Activated CD4-positive, alpha-beta T cell treated with anti-CD3 and anti-CD28 coated beads, Interleukin-2, amount 10 ng/mL, durations not matched to agents 7 days and 5 days (primary cell): ENCODE data around the gene DSP. TPM values are rescaled to one million over a fixed set of nuclear protein-coding genes. Genes with fewer than 3 reads are reported as not detected.

Experiments
- CTCF ChIA-PET: fragments of 350-600 bp; sonication (Branson Sonifier 250); formaldehyde crosslinking; loops from one replicate; lab custom pipeline; 2021; ENCODE audit warnings: antibody characterized with exemption; lab: Charles Lee
- POLR2A ChIA-PET: fragments of 350-600 bp; sonication (Branson Sonifier 250); formaldehyde crosslinking; loops from one replicate; lab custom pipeline; 2021; ENCODE audit warnings: antibody characterized with exemption; lab: Charles Lee
- DNase-seq: peaks from one replicate; pipeline ENCODE4 v3.0.0-alpha.2; 2020
- H3K27ac Mint-ChIP-seq: one replicate; pipeline ENCODE4 v1.8.0; 2021; ENCODE audit warnings: mild to moderate bottlenecking, moderate library complexity, mixed read lengths
- H3K27me3 Mint-ChIP-seq: one replicate; pipeline ENCODE4 v1.8.0; 2021; ENCODE audit warnings: mixed read lengths
- H3K36me3 Mint-ChIP-seq: one replicate; pipeline ENCODE4 v1.8.0; 2021; ENCODE audit warnings: low read depth, mixed read lengths
- H3K4me1 Mint-ChIP-seq: one replicate; pipeline ENCODE4 v1.8.0; 2021; ENCODE audit warnings: mixed read lengths
- H3K4me3 Mint-ChIP-seq: one replicate; pipeline ENCODE4 v1.8.0; 2021; ENCODE audit warnings: mild to moderate bottlenecking, moderate library complexity, mixed read lengths
- H3K9me3 Mint-ChIP-seq: one replicate; pipeline ENCODE4 v1.8.0; 2021; ENCODE audit warnings: mixed read lengths
- total RNA-seq, 2 experiments: library from RNA; stranded (reverse); gene quantifications; one replicate each; pipeline ENCODE4 v1.2.3, GENCODE V29; 2021

DSP gene
- total RNA-seq, 2 experiments from 2014 or later = 0.04 to 0.10 TPM

GRCh38 chr6:7578516-7578915, 37.0 kb downstream of the DSP start:
- DNase-seq = no peak
- Mint-ChIP-seq H3K36me3 (no peaks in the 10 kb centered on the region), H3K4me3 (no peak overlapping the region), H3K27me3 (peaks cover 27% of the 10 kb centered on the region), H3K9me3 (no peaks in the 10 kb centered on the region), H3K27ac (no peak overlapping the region), H3K4me1 (no peaks in the 10 kb centered on the region)
- CTCF ChIA-PET = no interaction called here
- POLR2A ChIA-PET = no interaction called here

GRCh38 chr6:7578931-7579330, 37.5 kb downstream of the DSP start:
- no peaks in the 10 kb centered on the region for H3K36me3 Mint-ChIP-seq
- no peaks in the 10 kb centered on the region for H3K4me1 Mint-ChIP-seq
- H3K4me3 Mint-ChIP-seq = no peak overlapping the region
- POLR2A ChIA-PET = no interaction called here
- CTCF ChIA-PET = no interaction called here
- H3K27me3 Mint-ChIP-seq = peaks cover 25% of the 10 kb centered on the region
- H3K9me3 Mint-ChIP-seq = no peaks in the 10 kb centered on the region
- DNase-seq = no peak
- H3K27ac Mint-ChIP-seq = no peak overlapping the region

- H3K4me3 Mint-ChIP-seq = no peak overlapping the region
- no peak overlapping the region for H3K27ac Mint-ChIP-seq
- no peak for DNase-seq
- H3K27me3 Mint-ChIP-seq = peaks cover 20% of the 10 kb centered on the region
- H3K4me1 Mint-ChIP-seq = no peaks in the 10 kb centered on the region
- CTCF ChIA-PET = interaction anchor here (1.1 to 1.5 kb wide), 3 partner anchors 12 to 305 kb away, joined by 3 to 5 read pairs (median 3); no protein-coding TSS in a partner anchor
- POLR2A ChIA-PET = no interaction called here
- no peaks in the 10 kb centered on the region for H3K9me3 Mint-ChIP-seq
- no peaks in the 10 kb centered on the region for H3K36me3 Mint-ChIP-seq
Observed at GRCh38 chr6:7579851-7580250, 38.4 kb downstream of the DSP start.

- ChIA-PET CTCF (interaction anchor here (1.1 to 1.5 kb wide), 4 partner anchors 11 to 306 kb away, joined by 3 to 5 read pairs (median 3); no protein-coding TSS in a partner anchor), POLR2A (no interaction called here)
- no peaks in the 10 kb centered on the region for H3K9me3 Mint-ChIP-seq
- no peaks in the 10 kb centered on the region for H3K4me1 Mint-ChIP-seq
- H3K27me3 Mint-ChIP-seq = peaks cover 14% of the 10 kb centered on the region
- no peaks in the 10 kb centered on the region for H3K36me3 Mint-ChIP-seq
- no peak overlapping the region for H3K4me3 Mint-ChIP-seq
- no peak overlapping the region for H3K27ac Mint-ChIP-seq
- DNase-seq = no peak
Observed at GRCh38 chr6:7580537-7580926, 39.1 kb downstream of the DSP start.

- no peak for DNase-seq
- Mint-ChIP-seq H3K4me3 (no peak overlapping the region), H3K9me3 (no peaks in the 10 kb centered on the region), H3K4me1 (no peaks in the 10 kb centered on the region), H3K36me3 (no peaks in the 10 kb centered on the region), H3K27ac (no peak overlapping the region), H3K27me3 (peaks cover 11% of the 10 kb centered on the region)
- POLR2A ChIA-PET = no interaction called here
- CTCF ChIA-PET = interaction anchor here (1.0 to 1.5 kb wide), 4 partner anchors 11 to 306 kb away, joined by 3 to 5 read pairs (median 4); no protein-coding TSS in a partner anchor
Observed at GRCh38 chr6:7580927-7581618, 39.6 kb downstream of the DSP start.

- CTCF ChIA-PET = interaction anchor here (0.7 kb wide), 1 partner anchor 201 kb away, joined by 3 read pairs; no protein-coding TSS in a partner anchor
- POLR2A ChIA-PET = no interaction called here
- no peaks in the 10 kb centered on the region for H3K27me3 Mint-ChIP-seq
- H3K36me3 Mint-ChIP-seq = peaks cover 2% of the 10 kb centered on the region
- no peak overlapping the region for H3K4me3 Mint-ChIP-seq
- H3K27ac Mint-ChIP-seq = no peak overlapping the region
- peaks cover 11% of the 10 kb centered on the region for H3K4me1 Mint-ChIP-seq
- no peak for DNase-seq
- H3K9me3 Mint-ChIP-seq = no peaks in the 10 kb centered on the region
Observed at GRCh38 chr6:7585287-7585930, 43.9 kb downstream of the DSP start.

GRCh38 chr6:7587631-7588100, 46.2 kb downstream of the DSP start:
- H3K27ac Mint-ChIP-seq = no peak overlapping the region
- H3K9me3 Mint-ChIP-seq = no peaks in the 10 kb centered on the region
- H3K27me3 Mint-ChIP-seq = no peaks in the 10 kb centered on the region
- CTCF ChIA-PET = no interaction called here
- peaks cover 9% of the 10 kb centered on the region for H3K36me3 Mint-ChIP-seq
- DNase-seq = no peak
- POLR2A ChIA-PET = no interaction called here
- no peak overlapping the region for H3K4me3 Mint-ChIP-seq
- H3K4me1 Mint-ChIP-seq = peaks cover 28% of the 10 kb centered on the region

- Mint-ChIP-seq H3K27me3 (no peaks in the 10 kb centered on the region), H3K4me1 (peaks cover 35% of the 10 kb centered on the region), H3K27ac (no peak overlapping the region), H3K9me3 (no peaks in the 10 kb centered on the region), H3K4me3 (no peak overlapping the region), H3K36me3 (peaks cover 14% of the 10 kb centered on the region)
- POLR2A ChIA-PET = no interaction called here
- no peak for DNase-seq
- CTCF ChIA-PET = interaction anchor here (0.6 kb wide), 1 partner anchor 16 kb away, joined by 3 read pairs; no protein-coding TSS in a partner anchor
Observed at GRCh38 chr6:7588506-7588905, 47.0 kb downstream of the DSP start.

GRCh38 chr6:7589221-7589620, 47.8 kb downstream of the DSP start:
- DNase-seq = no peak
- CTCF ChIA-PET = interaction anchor here (0.6 to 1.1 kb wide), 3 partner anchors 18 to 293 kb away, joined by 3 to 4 read pairs (median 3); partner anchors contain the start of genes CAGE1 and RIOK1
- no peaks in the 10 kb centered on the region for H3K9me3 Mint-ChIP-seq
- POLR2A ChIA-PET = no interaction called here
- H3K4me1 Mint-ChIP-seq = peaks cover 35% of the 10 kb centered on the region
- peak overlapping the region; percentile 97 for H3K4me3 Mint-ChIP-seq
- H3K36me3 Mint-ChIP-seq = peaks cover 15% of the 10 kb centered on the region
- no peaks in the 10 kb centered on the region for H3K27me3 Mint-ChIP-seq
- no peak overlapping the region for H3K27ac Mint-ChIP-seq

- Mint-ChIP-seq H3K27ac (peak within 1 kb of the TSS; percentile 95), H3K36me3 (peaks cover 19% of the 10 kb centered on the region), H3K4me3 (peak within 1 kb of the TSS; percentile 97), H3K4me1 (peaks cover 35% of the 10 kb centered on the region), H3K27me3 (no peaks in the 10 kb centered on the region), H3K9me3 (no peaks in the 10 kb centered on the region)
- CTCF ChIA-PET = interaction anchor here (0.6 to 1.1 kb wide), 3 partner anchors 19 to 294 kb away, joined by 3 to 4 read pairs (median 3); partner anchors contain the start of genes CAGE1 and RIOK1
- POLR2A ChIA-PET = interaction anchor here (0.6 kb wide), 3 partner anchors 14 to 828 kb away, joined by 3 to 5 read pairs (median 3); no protein-coding TSS in a partner anchor
- peak; percentile 92 for DNase-seq
Observed at GRCh38 chr6:7589949-7590917, 48.8 kb downstream of the DSP start, which contains the start of gene SNRNP48. Gene SNRNP48 (plus strand): TSS chr6:7590198. CDS start chr6:7590258, 60 bp downstream.

- Mint-ChIP-seq H3K9me3 (no peaks in the 10 kb centered on the region), H3K27me3 (no peaks in the 10 kb centered on the region), H3K27ac (peak overlapping the region; percentile 95), H3K36me3 (peaks cover 23% of the 10 kb centered on the region), H3K4me3 (peak overlapping the region; percentile 97), H3K4me1 (peaks cover 35% of the 10 kb centered on the region)
- DNase-seq = no peak
- CTCF ChIA-PET = interaction anchor here (1.7 kb wide), 1 partner anchor 10 kb away, joined by 5 read pairs; no protein-coding TSS in a partner anchor
- POLR2A ChIA-PET = no interaction called here
Observed at GRCh38 chr6:7590918-7591302, 49.4 kb downstream of the DSP start.

GRCh38 chr6:7591770-7592169, 50.3 kb downstream of the DSP start:
- Mint-ChIP-seq H3K4me1 (peaks cover 35% of the 10 kb centered on the region), H3K27ac (no peak overlapping the region), H3K4me3 (peak overlapping the region; percentile 35), H3K36me3 (peaks cover 30% of the 10 kb centered on the region), H3K27me3 (no peaks in the 10 kb centered on the region), H3K9me3 (no peaks in the 10 kb centered on the region)
- ChIA-PET CTCF (interaction anchor here (0.6 to 1.7 kb wide), 3 partner anchors 11 to 114 kb away, joined by 3 to 5 read pairs (median 3); no protein-coding TSS in a partner anchor), POLR2A (no interaction called here)
- DNase-seq = no peak
